ENCODE results near the gene ZSCAN31. TPM values are rescaled to one million over a fixed set of nuclear protein-coding genes. Genes with fewer than 3 reads are reported as not detected.

Gene ZSCAN31
- 1.6 and 1.7 TPM in 2 replicates for total RNA-seq

DNA sequence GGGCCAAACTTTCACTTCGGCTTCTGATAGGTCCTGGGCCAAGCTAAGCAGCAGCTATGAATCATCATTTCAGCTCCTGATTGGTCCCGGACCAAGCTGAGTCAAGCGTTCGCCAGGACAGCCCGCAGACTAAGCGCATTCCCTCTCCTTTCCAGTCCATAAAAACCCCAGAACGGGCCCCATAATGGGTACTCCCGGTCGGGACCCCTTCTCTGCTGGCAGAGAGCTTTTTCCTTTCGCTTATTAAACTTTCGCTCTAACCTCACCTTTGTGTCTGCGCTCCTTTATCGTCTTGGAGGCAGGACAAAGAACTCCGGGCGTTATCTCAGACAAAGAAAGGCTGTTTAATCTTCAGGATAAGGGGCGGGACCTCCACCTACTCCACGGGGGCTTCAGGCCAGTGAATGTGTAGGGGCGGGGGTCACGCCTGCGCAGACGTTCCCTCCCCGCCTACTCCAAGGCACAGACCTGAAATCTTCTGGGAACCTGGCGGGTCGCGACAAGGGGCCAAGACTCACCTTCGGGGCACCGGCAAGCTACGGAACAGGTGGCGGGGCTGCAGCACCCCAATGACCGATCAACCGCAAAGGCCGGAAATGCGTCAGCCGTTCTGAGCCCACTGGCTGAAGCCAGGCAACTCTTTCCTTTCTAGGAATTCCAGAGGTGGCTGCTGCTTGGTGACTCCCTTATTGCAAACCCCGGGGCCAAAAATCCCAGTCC is at the start of gene ZSCAN31:
TSS of gene ZSCAN31 (minus strand) at position 585 of the 720 bp plus-strand sequence. CDS start 6,465 bp downstream, outside the sequence.

DNA sequence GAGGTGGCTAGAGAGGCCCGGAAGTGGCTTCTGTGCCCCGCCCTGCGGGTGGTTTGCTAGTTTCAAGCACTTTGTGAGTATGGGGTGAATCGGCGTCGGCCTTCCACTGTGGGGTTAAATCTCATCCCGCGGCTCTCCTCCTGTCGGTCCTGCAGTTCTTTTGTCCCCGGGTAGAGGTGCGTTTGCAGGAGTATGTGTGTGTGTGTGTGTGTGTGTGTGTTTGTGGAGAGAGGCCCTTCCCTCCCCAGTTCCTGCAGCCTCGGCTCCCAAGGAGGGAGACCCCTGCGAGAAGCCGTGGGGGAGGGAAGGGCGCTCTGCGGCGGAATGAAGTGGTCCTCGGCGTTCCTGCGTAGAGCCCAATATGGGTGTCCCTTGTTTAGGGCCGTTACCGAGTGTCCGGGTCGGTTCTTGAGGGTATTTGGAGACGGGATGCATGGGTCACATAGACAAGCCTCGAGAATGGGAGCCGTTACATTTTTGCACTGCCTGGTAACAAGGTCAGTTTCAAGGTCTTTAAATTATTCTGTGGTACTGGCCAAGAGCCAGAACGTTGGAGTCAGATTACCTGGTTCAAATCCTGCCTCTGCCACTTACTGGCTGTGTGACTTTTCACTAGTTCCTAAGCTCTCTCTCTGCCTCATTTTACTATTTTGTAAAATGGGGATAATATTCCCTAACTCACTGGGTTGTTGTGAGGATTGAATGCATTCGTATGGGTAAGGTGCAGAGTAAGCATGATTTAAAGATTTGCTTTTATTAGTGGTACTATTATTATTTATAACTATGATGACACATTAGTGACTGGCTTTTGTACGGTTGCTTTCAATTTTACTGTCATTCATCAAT is 14.2 kb upstream of the ZSCAN31 start, which contains the start of gene ZKSCAN3:
TSS of gene ZKSCAN3 (plus strand) at position 56 of the 846 bp plus-strand sequence. CDS start 9,640 bp downstream, outside the sequence.

DNA sequence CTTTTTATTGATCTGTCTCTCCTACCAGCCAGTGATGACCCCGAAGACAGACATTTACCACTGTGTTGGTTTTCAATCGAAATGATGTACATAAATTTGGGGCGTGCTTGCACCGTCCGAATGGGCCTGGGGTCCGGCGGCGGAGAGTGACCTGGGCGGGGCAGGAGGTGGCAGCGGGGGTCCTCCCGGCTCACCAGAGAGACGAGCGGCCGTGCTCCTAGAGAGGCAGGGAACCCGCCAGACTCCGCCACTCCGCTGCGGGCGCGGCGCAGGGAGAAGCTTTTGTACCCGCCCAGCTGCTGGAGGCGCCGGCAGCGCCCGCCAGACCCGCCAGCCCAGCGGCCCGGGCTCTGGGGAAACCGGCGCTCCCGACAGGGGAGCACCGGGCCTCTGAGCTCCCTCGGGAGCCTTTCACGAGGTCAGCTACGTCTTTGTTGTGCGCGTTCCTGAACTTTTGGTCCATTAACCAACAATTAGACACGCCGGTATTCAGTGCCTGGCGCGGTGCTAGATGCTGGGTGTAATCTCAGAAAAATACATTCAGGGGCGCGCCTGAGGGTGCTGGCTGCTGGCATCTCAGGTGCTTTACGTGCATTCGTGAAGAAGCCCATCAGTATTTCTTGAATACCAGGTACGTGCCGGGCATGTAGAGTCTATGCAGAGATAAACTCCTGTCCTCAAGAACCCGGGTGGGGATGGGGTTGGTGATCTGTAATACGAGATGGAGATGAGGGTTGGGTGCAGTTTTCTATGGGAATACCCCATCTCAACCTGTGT is 54.5 kb downstream of the ZSCAN31 start, which contains the start of gene PGBD1:
TSS of gene PGBD1 (plus strand) at position 285 of the 777 bp plus-strand sequence. CDS start 2,242 bp downstream, outside the sequence.

Small RNA genes lying within 50 kb of the gene (small RNA-seq; reads per million reads assigned to genes)
- gene AL021997.1 = not detected
- gene AL021997.2 = not detected

Other genes with a start within 250 kb of the ZSCAN31 start
- gene ZSCAN16, start 211.5 kb downstream of the ZSCAN31 start, total RNA-seq = 1.8 and 3.6 TPM in 2 replicates
- 27.7 and 29.8 TPM in 2 replicates for gene ZKSCAN8, start 194.3 kb downstream of the ZSCAN31 start, total RNA-seq
- gene ZSCAN9, start 110.9 kb downstream of the ZSCAN31 start, total RNA-seq = 9.8 and 12.0 TPM in 2 replicates
- gene ZKSCAN4, start 83.9 kb downstream of the ZSCAN31 start, total RNA-seq = 6.3 and 6.8 TPM in 2 replicates
- 0.78 and 1.8 TPM in 2 replicates for gene NKAPL, start 76.9 kb downstream of the ZSCAN31 start, total RNA-seq
- 20.1 and 33.6 TPM in 2 replicates for gene ZSCAN26, start 69.0 kb downstream of the ZSCAN31 start, total RNA-seq
- gene PGBD1, start 54.6 kb downstream of the ZSCAN31 start, total RNA-seq = 4.6 and 6.4 TPM in 2 replicates
- 4.6 and 5.7 TPM in 2 replicates for gene ZKSCAN3, start 13.8 kb upstream of the ZSCAN31 start, total RNA-seq
- 8.2 and 8.5 TPM in 2 replicates for gene ZSCAN12, start 63.6 kb upstream of the ZSCAN31 start, total RNA-seq
- gene ZSCAN23, start 107.3 kb upstream of the ZSCAN31 start, total RNA-seq = 2.5 and 5.9 TPM in 2 replicates
- gene GPX6, start 179.6 kb upstream of the ZSCAN31 start, total RNA-seq = not detected in 2 replicates
- not detected in 2 replicates for gene GPX5, start 189.7 kb upstream of the ZSCAN31 start, total RNA-seq